HL-60 (cell line): ENCODE data around the gene GNAL.

ENCODE experiments used
- DNase-seq, 2 experiments: peaks; one replicate each; pipeline ENCODE4 v3.0.0-alpha.2; 2010 to 2020; ENCODE audit warnings: low read depth in 1 of 2, low spot score in 1 of 2
- H3K27ac ChIP-seq: fragments of 250-450 bp; sonication (Bioruptor Pico); replicated peaks from 2 replicates; pipeline ENCODE4 v1.5.1; 2020; ENCODE audit warnings: mild to moderate bottlenecking, moderate library complexity
- H3K27me3 ChIP-seq: fragments of 250-450 bp; sonication (Bioruptor Pico); 2 replicates; pipeline ENCODE4 v1.5.1; 2021; ENCODE audit warnings: mild to moderate bottlenecking, moderate library complexity; ENCODE audit not compliant: insufficient read depth, poor library complexity, severe bottlenecking
- H3K4me3 ChIP-seq: replicated peaks from 2 replicates; pipeline ENCODE4 v1.5.1; 2011; ENCODE audit warnings: mild to moderate bottlenecking, control low read depth, low read length; ENCODE audit not compliant: insufficient read depth
- GABPA ChIP-seq: IDR thresholded peaks from 2 replicates; pipeline ENCODE4 v1.6.1; 2012; ENCODE audit warnings: low read depth
- POLR2AphosphoS5 ChIP-seq: IDR thresholded peaks from 2 replicates; pipeline ENCODE4 v1.6.1; 2012; ENCODE audit warnings: low read depth
- SPI1 ChIP-seq: IDR thresholded peaks from 2 replicates; pipeline ENCODE4 v1.6.1; 2012; ENCODE audit warnings: low read depth, mild to moderate bottlenecking, borderline replicate concordance
- TF ChIP-seq, protein P1 (sequence below): IDR thresholded peaks from 2 replicates; pipeline ENCODE4 v1.6.1; 2012; ENCODE audit warnings: low read depth; ENCODE audit not compliant: insufficient replicate concordance
- TF ChIP-seq, protein P2 (sequence below): IDR thresholded peaks from one replicate; pipeline ENCODE4 v1.5.1; 2011; ENCODE audit warnings: low read length, control low read depth, inconsistent platforms; ENCODE audit not compliant: insufficient read depth

The GNAL gene

DNA sequence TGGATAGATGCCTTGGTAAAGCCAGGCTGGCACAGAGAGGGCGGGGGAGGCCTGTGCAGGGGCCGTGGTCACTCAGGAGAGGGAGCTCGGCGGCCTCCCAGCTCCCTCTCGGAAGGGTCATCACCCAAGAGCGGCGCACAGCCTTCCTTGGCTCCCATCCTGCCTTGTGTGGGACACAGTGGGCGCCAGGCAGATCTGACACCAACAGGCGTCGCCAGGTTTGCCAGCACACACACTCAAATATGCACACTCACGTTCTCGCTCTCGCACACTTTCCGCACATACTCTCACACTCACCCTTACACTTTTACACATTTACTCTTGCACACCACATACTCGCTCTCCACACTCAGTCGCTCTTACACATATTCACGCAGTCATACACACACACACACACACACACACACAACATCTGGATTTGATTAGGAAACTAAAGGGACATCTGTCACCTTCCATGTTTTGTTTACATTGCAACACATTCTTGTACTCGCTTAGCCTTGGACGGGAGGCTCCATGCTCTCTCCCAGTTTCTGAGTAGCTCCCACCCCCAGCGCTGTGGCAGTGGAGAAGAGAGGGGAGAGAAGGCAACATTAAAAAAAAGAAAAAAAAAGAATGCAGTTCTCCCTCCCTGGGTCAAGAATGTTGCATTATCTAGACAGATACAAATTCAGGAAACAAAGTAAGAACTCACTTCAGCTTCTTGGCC lies 172.7 kb downstream of the GNAL start:
- TF ChIP-seq POLR2AphosphoS5 (no peak), SPI1 (no peak), GABPA (no peak)
- TF ChIP-seq, protein P1, sequence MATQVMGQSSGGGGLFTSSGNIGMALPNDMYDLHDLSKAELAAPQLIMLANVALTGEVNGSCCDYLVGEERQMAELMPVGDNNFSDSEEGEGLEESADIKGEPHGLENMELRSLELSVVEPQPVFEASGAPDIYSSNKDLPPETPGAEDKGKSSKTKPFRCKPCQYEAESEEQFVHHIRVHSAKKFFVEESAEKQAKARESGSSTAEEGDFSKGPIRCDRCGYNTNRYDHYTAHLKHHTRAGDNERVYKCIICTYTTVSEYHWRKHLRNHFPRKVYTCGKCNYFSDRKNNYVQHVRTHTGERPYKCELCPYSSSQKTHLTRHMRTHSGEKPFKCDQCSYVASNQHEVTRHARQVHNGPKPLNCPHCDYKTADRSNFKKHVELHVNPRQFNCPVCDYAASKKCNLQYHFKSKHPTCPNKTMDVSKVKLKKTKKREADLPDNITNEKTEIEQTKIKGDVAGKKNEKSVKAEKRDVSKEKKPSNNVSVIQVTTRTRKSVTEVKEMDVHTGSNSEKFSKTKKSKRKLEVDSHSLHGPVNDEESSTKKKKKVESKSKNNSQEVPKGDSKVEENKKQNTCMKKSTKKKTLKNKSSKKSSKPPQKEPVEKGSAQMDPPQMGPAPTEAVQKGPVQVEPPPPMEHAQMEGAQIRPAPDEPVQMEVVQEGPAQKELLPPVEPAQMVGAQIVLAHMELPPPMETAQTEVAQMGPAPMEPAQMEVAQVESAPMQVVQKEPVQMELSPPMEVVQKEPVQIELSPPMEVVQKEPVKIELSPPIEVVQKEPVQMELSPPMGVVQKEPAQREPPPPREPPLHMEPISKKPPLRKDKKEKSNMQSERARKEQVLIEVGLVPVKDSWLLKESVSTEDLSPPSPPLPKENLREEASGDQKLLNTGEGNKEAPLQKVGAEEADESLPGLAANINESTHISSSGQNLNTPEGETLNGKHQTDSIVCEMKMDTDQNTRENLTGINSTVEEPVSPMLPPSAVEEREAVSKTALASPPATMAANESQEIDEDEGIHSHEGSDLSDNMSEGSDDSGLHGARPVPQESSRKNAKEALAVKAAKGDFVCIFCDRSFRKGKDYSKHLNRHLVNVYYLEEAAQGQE, result no peak
- TF ChIP-seq, protein P2, sequence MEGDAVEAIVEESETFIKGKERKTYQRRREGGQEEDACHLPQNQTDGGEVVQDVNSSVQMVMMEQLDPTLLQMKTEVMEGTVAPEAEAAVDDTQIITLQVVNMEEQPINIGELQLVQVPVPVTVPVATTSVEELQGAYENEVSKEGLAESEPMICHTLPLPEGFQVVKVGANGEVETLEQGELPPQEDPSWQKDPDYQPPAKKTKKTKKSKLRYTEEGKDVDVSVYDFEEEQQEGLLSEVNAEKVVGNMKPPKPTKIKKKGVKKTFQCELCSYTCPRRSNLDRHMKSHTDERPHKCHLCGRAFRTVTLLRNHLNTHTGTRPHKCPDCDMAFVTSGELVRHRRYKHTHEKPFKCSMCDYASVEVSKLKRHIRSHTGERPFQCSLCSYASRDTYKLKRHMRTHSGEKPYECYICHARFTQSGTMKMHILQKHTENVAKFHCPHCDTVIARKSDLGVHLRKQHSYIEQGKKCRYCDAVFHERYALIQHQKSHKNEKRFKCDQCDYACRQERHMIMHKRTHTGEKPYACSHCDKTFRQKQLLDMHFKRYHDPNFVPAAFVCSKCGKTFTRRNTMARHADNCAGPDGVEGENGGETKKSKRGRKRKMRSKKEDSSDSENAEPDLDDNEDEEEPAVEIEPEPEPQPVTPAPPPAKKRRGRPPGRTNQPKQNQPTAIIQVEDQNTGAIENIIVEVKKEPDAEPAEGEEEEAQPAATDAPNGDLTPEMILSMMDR, result no peak
- no peak for DNase-seq
- no peak overlapping the region for H3K27ac ChIP-seq

DNA sequence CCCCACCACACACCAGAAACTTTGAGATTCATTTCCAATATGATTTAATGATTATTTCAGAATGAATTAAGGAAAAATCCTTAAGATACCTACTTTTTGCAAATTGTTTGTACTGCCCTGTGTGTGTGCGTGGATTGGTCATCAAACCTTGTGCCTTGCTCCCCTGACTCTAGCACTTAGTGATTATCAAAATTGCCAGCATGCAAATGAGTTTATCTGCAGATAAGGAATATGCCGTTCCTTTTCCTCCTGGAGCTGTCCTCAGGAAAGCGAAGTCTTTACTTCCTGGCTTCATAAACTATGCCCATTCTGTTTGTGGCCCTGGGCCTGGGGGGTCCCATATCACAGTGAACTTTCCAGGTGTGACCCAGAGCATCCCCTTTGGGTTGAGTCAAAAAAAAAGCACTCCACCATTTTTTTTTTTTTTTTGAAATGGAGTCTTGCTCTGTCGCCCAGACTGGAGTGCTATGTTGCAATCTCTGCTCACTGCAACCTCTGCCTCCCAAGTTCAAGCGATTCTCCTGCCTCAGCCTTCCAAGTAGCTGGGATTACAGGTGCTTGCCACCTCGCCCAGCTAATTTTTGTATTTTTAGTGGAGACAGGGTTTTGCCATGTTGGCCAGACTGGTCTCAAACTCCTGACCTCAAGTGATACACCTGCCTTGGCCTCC lies 173.5 kb downstream of the GNAL start:
- TF ChIP-seq GABPA (no peak), POLR2AphosphoS5 (no peak), SPI1 (no peak)
- TF ChIP-seq, protein P1, result no peak
- TF ChIP-seq, protein P2, result no peak
- no peak for DNase-seq
- Histone ChIP-seq H3K4me3 (no peak overlapping the region), H3K27ac (no peak overlapping the region), H3K27me3 (no peaks in the 10 kb centered on the region)

More for the DNA sequence above, 172.7 kb downstream of the GNAL start:
- no peaks in the 10 kb centered on the region for H3K27me3 ChIP-seq
- no peak overlapping the region for H3K4me3 ChIP-seq

DNA sequence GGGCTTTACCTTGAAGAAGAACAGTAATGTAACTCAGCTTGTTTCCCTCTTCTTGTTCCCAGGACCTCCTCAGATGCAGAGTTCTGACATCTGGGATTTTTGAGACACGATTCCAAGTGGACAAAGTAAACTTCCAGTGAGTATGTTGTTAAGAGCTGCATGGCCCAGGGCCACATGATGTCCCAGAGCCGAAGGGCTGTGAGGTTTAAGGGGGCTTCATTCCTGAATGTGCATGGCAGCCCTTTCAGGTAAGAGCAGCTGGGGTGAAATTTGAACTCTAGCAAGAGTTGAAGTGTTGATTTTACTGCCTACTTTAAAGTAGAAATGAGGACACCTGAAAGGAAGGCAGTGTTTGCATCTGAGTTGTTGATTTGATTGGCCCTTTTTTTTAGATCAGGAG lies 175.4 kb downstream of the GNAL start:
- H3K27me3 ChIP-seq, result no peaks in the 10 kb centered on the region
- TF ChIP-seq, protein P1, result no peak
- TF ChIP-seq GABPA (no peak), POLR2AphosphoS5 (no peak), SPI1 (no peak)
- TF ChIP-seq, protein P2, result no peak
- H3K4me3 ChIP-seq, result no peak overlapping the region
- no peak overlapping the region for H3K27ac ChIP-seq
- DNase-seq, result no peak
